BLaER1 treated with 17β-estradiol and CSF1 and Interleukin-3, amounts not matched to agents 10 nM and 100 nM (cell line): Measurements from ENCODE around the gene WFDC12.
"Not testable (repeated sequence)": the region's sequence is repeated elsewhere in the genome, so short reads cannot be mapped to it uniquely, and the experiment has no call there.

Experiments
- H3K27ac ChIP-seq, 11 experiments: shearing (Covaris generic); formaldehyde crosslinking; 2 replicates each; pipeline ENCODE4 v1.8.1; 2022
- H3K27me3 ChIP-seq, 11 experiments: shearing (Covaris generic); formaldehyde crosslinking; 2 replicates each; pipeline ENCODE4 v1.8.1; 2022
- H3K36me3 ChIP-seq, 11 experiments: shearing (Covaris generic); formaldehyde crosslinking; 2 replicates each; pipeline ENCODE4 v1.8.1; 2022
- H3K4me1 ChIP-seq, 10 experiments: shearing (Covaris generic); formaldehyde crosslinking; 2 replicates each; pipeline ENCODE4 v1.8.1; 2022
- H3K4me2 ChIP-seq, 11 experiments: shearing (Covaris generic); formaldehyde crosslinking; 2 replicates each; pipeline ENCODE4 v1.8.1; 2022
- H3K4me3 ChIP-seq, 10 experiments: shearing (Covaris generic); formaldehyde crosslinking; 2 replicates each; pipeline ENCODE4 v1.8.1; 2022
- H3K9ac ChIP-seq, 11 experiments: shearing (Covaris generic); formaldehyde crosslinking; 2 replicates each; pipeline ENCODE4 v1.8.1; 2022
- H3K9me3 ChIP-seq, 11 experiments: shearing (Covaris generic); formaldehyde crosslinking; replicated peaks in 1 of 11; 2 replicates each; pipeline ENCODE4 v1.8.1; 2022
- H4K20me1 ChIP-seq, 11 experiments: shearing (Covaris generic); formaldehyde crosslinking; 2 replicates each; pipeline ENCODE4 v1.8.1; 2022
- Cebpa-rat ChIP-seq, 11 experiments: shearing (Covaris generic); IDR thresholded peaks; 2 replicates each; pipeline ENCODE4 v1.8.1; 2022

The WFDC12 gene

GRCh38 chr20:45153147-45153546 is 28.9 kb upstream of the WFDC12 start:
- Histone ChIP-seq H3K4me3 (no peak overlapping the region), H3K36me3 (no peaks in the 10 kb centered on the region; a peak in 3 of 22 replicates), H3K27me3 (no peaks in the 10 kb centered on the region), H3K9me3 (peaks cover 16 to 51% (median 30%) of the 10 kb centered on the region in 11 experiments; a peak in 21 of 22 replicates), H3K4me2 (peak overlapping the region in 5 of 11 experiments; percentile 50 to 84 (median 62); a peak in 10 of 22 replicates), H3K4me1 (peaks cover 0 to 32% (median 12%) of the 10 kb centered on the region in 10 experiments; a peak in 11 of 20 replicates), H3K9ac (no peak overlapping the region), H4K20me1 (no peaks in the 10 kb centered on the region), H3K27ac (peak overlapping the region in 4 of 11 experiments; percentile 24 to 71 (median 65); a peak in 5 of 22 replicates)
- TF ChIP-seq Cebpa-rat (IDR thresholded peaks at IDR 0.05), result no peak

- H3K4me1 ChIP-seq, result peaks cover 0 to 32% (median 12%) of the 10 kb centered on the region in 10 experiments; a peak in 11 of 20 replicates
- H3K9ac ChIP-seq, result no peak overlapping the region
- no peak overlapping the region for H3K4me3 ChIP-seq
- no peak overlapping the region for H3K27ac ChIP-seq
- peak overlapping the region in 3 of 11 experiments; percentile 3 to 65 (median 57); a peak in 4 of 22 replicates for H3K4me2 ChIP-seq
- no peaks in the 10 kb centered on the region for H3K27me3 ChIP-seq
- no peak for TF ChIP-seq Cebpa-rat (IDR thresholded peaks at IDR 0.05)
- H3K9me3 ChIP-seq, result peaks cover 14 to 43% (median 26%) of the 10 kb centered on the region in 11 experiments; a peak in 20 of 22 replicates
- no peaks in the 10 kb centered on the region for H4K20me1 ChIP-seq
- no peaks in the 10 kb centered on the region; a peak in 2 of 22 replicates for H3K36me3 ChIP-seq
These were observed 28.1 kb upstream of the WFDC12 start for GRCh38 chr20:45152405-45152804.

- Histone ChIP-seq H3K9me3 (peaks cover 0 to 10% (median 0%) of the 10 kb centered on the region in 11 experiments; a peak in 4 of 22 replicates), H3K4me3 (no peak overlapping the region), H3K27me3 (no peaks in the 10 kb centered on the region), H3K4me2 (no peak overlapping the region), H3K27ac (no peak overlapping the region), H4K20me1 (no peaks in the 10 kb centered on the region), H3K4me1 (peaks cover 0 to 20% (median 5%) of the 10 kb centered on the region in 10 experiments; a peak in 11 of 20 replicates), H3K36me3 (no peaks in the 10 kb centered on the region), H3K9ac (no peak overlapping the region)
- no peak for TF ChIP-seq Cebpa-rat (IDR thresholded peaks at IDR 0.05)
These were observed 24.8 kb upstream of the WFDC12 start for GRCh38 chr20:45149062-45149461.

- H3K27me3 ChIP-seq, result no peaks in the 10 kb centered on the region
- peaks cover 0 to 22% (median 6%) of the 10 kb centered on the region in 11 experiments; a peak in 8 of 22 replicates for H3K9me3 ChIP-seq
- no peaks in the 10 kb centered on the region for H3K4me1 ChIP-seq
- no peak overlapping the region for H3K4me2 ChIP-seq
- no peak for TF ChIP-seq Cebpa-rat (IDR thresholded peaks at IDR 0.05)
- H4K20me1 ChIP-seq, result no peaks in the 10 kb centered on the region
- no peak overlapping the region for H3K27ac ChIP-seq
- no peaks in the 10 kb centered on the region for H3K36me3 ChIP-seq
- no peak overlapping the region for H3K9ac ChIP-seq
- no peak overlapping the region for H3K4me3 ChIP-seq
These were observed 16.6 kb upstream of the WFDC12 start for GRCh38 chr20:45140836-45141235.

GRCh38 chr20:45139733-45140375 is 15.6 kb upstream of the WFDC12 start:
- H3K36me3 ChIP-seq, H3K4me1 ChIP-seq, H3K27me3 ChIP-seq, H3K4me3 ChIP-seq, H4K20me1 ChIP-seq, H3K9ac ChIP-seq, H3K27ac ChIP-seq, H3K4me2 ChIP-seq: not testable (repeated sequence)
- H3K9me3 ChIP-seq, result peaks cover 0 to 22% (median 11%) of the 10 kb centered on the region in 11 experiments; a peak in 11 of 22 replicates

- H3K4me3 ChIP-seq, result no peak overlapping the region
- no peaks in the 10 kb centered on the region for H4K20me1 ChIP-seq
- no peak overlapping the region for H3K9ac ChIP-seq
- H3K4me2 ChIP-seq, result no peak overlapping the region
- no peaks in the 10 kb centered on the region for H3K27me3 ChIP-seq
- H3K27ac ChIP-seq, result no peak overlapping the region
- no peaks in the 10 kb centered on the region for H3K36me3 ChIP-seq
- H3K9me3 ChIP-seq, result peaks cover 0 to 22% (median 11%) of the 10 kb centered on the region in 11 experiments; a peak in 11 of 22 replicates
- H3K4me1 ChIP-seq, result no peaks in the 10 kb centered on the region
- TF ChIP-seq Cebpa-rat (IDR thresholded peaks at IDR 0.05), result no peak
These were observed 14.5 kb upstream of the WFDC12 start for GRCh38 chr20:45138561-45139300.

GRCh38 chr20:45136911-45137310 is 12.6 kb upstream of the WFDC12 start:
- H4K20me1 ChIP-seq, result no peaks in the 10 kb centered on the region
- no peaks in the 10 kb centered on the region for H3K36me3 ChIP-seq
- no peaks in the 10 kb centered on the region for H3K4me1 ChIP-seq
- no peak for TF ChIP-seq Cebpa-rat (IDR thresholded peaks at IDR 0.05)
- no peak overlapping the region for H3K9ac ChIP-seq
- no peak overlapping the region for H3K4me3 ChIP-seq
- no peaks in the 10 kb centered on the region for H3K27me3 ChIP-seq
- peaks cover 0 to 11% (median 6%) of the 10 kb centered on the region in 11 experiments; a peak in 9 of 22 replicates for H3K9me3 ChIP-seq
- no peak overlapping the region for H3K4me2 ChIP-seq
- no peak overlapping the region for H3K27ac ChIP-seq

- Histone ChIP-seq H3K9ac (no peak overlapping the region), H3K27ac (no peak overlapping the region), H4K20me1 (no peaks in the 10 kb centered on the region), H3K4me1 (no peaks in the 10 kb centered on the region; a peak in 1 of 20 replicates), H3K4me2 (no peak overlapping the region), H3K36me3 (no peaks in the 10 kb centered on the region), H3K27me3 (no peaks in the 10 kb centered on the region), H3K9me3 (0 out of 22 replicates have a peak, but pooled peaks cover 0 to 5% (median 0%) of the 10 kb centered on the region in 11 experiments), H3K4me3 (no peak overlapping the region)
- TF ChIP-seq Cebpa-rat (IDR thresholded peaks at IDR 0.05), result no peak
These were observed 3.8 kb upstream of the WFDC12 start for GRCh38 chr20:45128099-45128498.

- Histone ChIP-seq H3K9me3 (peaks cover 0 to 7% (median 0%) of the 10 kb centered on the region in 11 experiments; a peak in 7 of 22 replicates), H4K20me1 (no peaks in the 10 kb centered on the region), H3K4me3 (no peak overlapping the region), H3K9ac (no peak overlapping the region), H3K27ac (no peak overlapping the region), H3K4me1 (no peaks in the 10 kb centered on the region), H3K27me3 (no peaks in the 10 kb centered on the region), H3K4me2 (no peak overlapping the region), H3K36me3 (no peaks in the 10 kb centered on the region)
- TF ChIP-seq Cebpa-rat (IDR thresholded peaks at IDR 0.05), result no peak
These were observed 2.9 kb downstream of the WFDC12 start for GRCh38 chr20:45121388-45121787.
